SH-SY5Y (cell line): Measurements from ENCODE around the gene ZNF488.

ENCODE experiments used
- GATA2 ChIP-seq: IDR thresholded peaks from 2 replicates; pipeline ENCODE4 v1.6.1; 2011; ENCODE audit warnings: mild to moderate bottlenecking, low read depth, low read length
- GATA3 ChIP-seq: IDR thresholded peaks from 2 replicates; pipeline ENCODE4 v1.6.1; 2011; ENCODE audit warnings: low read depth, mild to moderate bottlenecking, low read length, moderate library complexity

DNA sequence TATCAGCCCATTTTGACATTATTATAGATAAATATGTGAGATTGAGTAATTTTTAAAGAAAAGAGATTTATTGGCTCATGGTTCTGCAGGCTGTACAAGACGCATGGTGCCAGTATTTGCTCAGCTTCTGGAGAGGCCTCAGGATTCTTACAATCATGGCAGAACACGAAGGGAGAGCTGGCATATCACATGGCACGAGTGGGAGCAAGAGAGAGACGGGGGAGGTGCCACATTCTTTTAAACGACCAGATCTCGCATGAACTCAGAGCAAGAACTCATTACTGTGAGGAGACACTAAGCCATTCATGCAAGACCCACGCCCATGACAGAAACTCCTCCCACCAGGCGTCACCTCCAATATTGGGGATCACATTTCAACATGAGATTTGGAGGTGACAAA is 40.1 kb upstream of the ZNF488 start:
- TF ChIP-seq GATA2 (no peak), GATA3 (no peak)
